Measurements from ENCODE around the gene CSNK2A1. TPM values are rescaled to one million over a fixed set of nuclear protein-coding genes. Genes with fewer than 3 reads are reported as not detected.
"Not testable (repeated sequence)": the region's sequence is repeated elsewhere in the genome, so short reads cannot be mapped to it uniquely, and the experiment has no call there.

The CSNK2A1 gene
- polyA plus RNA-seq, 1 donor from 2014 or later = 56.8 TPM

DNA sequence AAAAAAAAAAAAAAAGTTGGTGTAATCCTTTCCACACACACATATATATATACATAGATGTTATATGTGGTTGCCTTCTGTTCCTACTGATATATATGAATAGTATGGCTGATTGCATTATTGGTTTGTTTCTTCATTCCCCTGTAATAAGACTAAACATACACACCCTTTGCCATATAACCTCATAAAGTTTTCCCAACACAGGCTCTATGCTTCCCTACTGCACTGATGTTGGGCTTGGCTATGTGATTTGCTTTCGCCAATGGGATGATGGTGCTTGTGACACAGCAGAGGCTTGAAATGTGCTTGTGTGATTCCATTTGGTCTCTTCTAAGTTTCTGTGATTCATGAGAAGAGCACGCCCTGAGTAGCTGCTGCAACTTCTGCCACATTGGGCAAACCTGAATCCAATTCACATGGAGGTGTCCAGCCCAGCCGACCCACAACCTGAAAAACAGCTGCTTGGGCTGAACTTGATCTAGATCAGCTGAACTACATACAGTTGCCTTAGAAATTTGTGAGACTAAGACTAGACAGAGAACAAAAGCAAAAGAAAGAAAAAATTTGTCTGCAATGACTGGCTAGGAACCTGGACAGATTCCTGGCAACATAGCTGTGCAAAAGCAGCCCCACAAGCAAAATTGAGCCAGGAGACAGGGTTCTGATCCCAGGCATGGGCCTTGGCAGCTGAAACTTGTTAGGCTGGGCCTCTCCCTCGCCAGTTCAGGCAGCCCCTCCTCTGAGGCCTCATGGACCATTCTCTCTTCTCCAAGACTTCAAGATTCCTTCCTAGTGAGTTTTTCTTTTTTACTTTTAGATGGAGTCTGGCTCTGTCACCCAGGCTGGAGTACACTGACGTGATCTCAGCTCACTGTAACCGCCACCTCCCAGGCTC is 67.9 kb downstream of the CSNK2A1 start:
- peak overlapping the region in 1 of 3 donors; percentile 20 for H3K27ac Mint-ChIP-seq
- H3K4me3 Mint-ChIP-seq = no peak overlapping the region
- H3K9me3 Mint-ChIP-seq = peaks cover 0 to under 1% (median 0%) of the 10 kb centered on the region in 3 donors
- no peaks in the 10 kb centered on the region for H3K27me3 Mint-ChIP-seq
- peaks cover 0 to 11% (median 11%) of the 10 kb centered on the region in 3 donors for H3K4me1 Mint-ChIP-seq
- H3K36me3 Mint-ChIP-seq = no peaks in the 10 kb centered on the region

DNA sequence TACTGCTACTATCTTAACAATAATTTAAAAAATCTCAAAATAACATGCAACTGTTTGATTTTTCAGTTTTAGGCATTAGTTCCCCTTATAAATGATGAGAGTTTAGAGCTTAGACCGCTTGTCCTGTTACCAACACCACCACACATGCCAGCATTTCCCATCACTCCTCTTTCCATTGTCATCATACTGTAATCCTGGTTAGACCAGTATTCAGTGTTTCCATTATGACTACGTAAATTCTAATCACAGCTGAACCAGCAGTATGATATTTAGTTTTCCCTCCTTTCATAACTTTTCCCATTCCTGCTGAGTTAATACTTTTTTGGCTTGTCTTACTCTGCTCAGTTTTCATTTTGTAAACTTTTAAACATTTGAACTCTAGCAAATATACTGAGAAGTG is 69.0 kb downstream of the CSNK2A1 start:
- Mint-ChIP-seq H3K36me3 (no peaks in the 10 kb centered on the region), H3K27ac (no peak overlapping the region)

GRCh38 chr20:472889-473292 is 70.7 kb downstream of the CSNK2A1 start:
- Mint-ChIP-seq H3K27me3 (peaks cover 2% of the 10 kb centered on the region), H3K4me1 (peaks cover 0 to 7% (median 6%) of the 10 kb centered on the region in 3 donors), H3K36me3 (no peaks in the 10 kb centered on the region), H3K27ac (no peak overlapping the region), H3K9me3 (peaks cover 3 to 8% (median 4%) of the 10 kb centered on the region in 3 donors), H3K4me3 (no peak overlapping the region)

More for the DNA sequence above, 69.0 kb downstream of the CSNK2A1 start:
- Mint-ChIP-seq H3K9me3 (peaks cover 0 to 8% (median 3%) of the 10 kb centered on the region in 3 donors), H3K4me3 (no peak overlapping the region), H3K4me1 (peaks cover 0 to 11% (median 11%) of the 10 kb centered on the region in 3 donors), H3K27me3 (no peaks in the 10 kb centered on the region)

DNA sequence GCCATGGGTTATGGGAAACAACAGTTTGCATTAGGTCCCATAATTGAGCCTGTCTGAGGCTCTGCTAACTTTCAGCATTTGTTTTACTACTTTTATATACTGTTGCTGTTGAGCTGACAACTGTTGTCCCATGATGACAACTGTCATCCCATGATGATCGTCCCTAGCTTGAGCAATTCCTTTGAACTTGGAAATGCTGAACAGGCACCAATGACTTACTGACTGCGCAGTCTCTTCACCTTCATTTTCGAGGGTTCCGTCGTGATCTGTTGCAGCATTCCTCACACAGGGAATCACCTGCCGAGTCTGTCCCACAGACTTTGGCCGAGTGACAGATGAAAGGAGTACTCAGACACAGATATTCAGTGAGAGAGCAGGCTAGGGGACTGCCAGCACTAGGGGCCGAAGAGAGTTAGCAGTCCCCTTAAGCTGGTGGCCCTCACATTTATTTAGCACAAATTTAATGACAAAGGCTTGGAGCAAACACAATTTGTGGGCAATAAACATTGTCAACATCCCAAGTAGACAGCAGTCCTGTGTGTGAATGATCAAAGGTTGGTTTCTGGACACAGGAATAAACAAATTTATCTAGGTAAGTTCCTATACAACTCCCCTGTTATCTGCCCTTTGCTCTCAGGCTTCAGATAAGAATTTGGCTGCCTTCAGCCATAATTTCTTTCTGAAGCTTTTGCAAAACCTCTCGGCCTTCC is 71.3 kb downstream of the CSNK2A1 start:
- Mint-ChIP-seq H3K4me3 (no peak overlapping the region), H3K36me3 (no peaks in the 10 kb centered on the region), H3K27me3 (peaks cover 2% of the 10 kb centered on the region), H3K9me3 (peaks cover 3 to 8% (median 5%) of the 10 kb centered on the region in 3 donors), H3K27ac (no peak overlapping the region), H3K4me1 (peaks cover 0 to 7% (median 6%) of the 10 kb centered on the region in 3 donors)

GRCh38 chr20:469746-470490 is 73.7 kb downstream of the CSNK2A1 start:
- peaks cover 3 to 8% (median 6%) of the 10 kb centered on the region in 3 donors for H3K9me3 Mint-ChIP-seq
- no peak overlapping the region for H3K27ac Mint-ChIP-seq
- H3K27me3 Mint-ChIP-seq = peaks cover 4% of the 10 kb centered on the region
- no peaks in the 10 kb centered on the region for H3K36me3 Mint-ChIP-seq
- peaks cover 5 to 7% (median 6%) of the 10 kb centered on the region in 3 donors for H3K4me1 Mint-ChIP-seq
- H3K4me3 Mint-ChIP-seq = peak overlapping the region in 1 of 4 donors; percentile 52

DNA sequence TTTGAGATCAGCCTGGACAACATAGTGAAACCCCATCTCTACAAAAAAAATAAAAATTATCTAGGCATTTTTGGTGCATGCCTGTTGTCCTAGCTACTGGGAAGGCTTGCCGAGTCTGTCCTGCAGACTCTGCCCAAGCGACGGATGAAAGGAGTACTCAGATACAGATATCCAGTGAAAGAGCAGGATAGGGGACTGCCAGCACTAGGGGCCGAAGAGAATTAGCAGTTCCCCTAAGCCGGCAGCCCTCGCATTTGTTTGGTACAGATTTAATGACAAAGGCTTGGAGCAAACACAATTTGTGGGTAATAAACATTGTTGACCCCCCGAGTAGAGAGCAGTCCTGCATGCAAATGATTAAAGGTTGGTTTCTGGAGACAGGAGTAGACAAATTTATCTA is 75.8 kb downstream of the CSNK2A1 start:
- Mint-ChIP-seq H3K27me3 (peaks cover 4% of the 10 kb centered on the region), H3K9me3 (peaks cover 3 to 8% (median 6%) of the 10 kb centered on the region in 3 donors), H3K36me3 (no peaks in the 10 kb centered on the region), H3K4me1 (peaks cover 6 to 11% (median 7%) of the 10 kb centered on the region in 3 donors), H3K4me3 (no peak overlapping the region), H3K27ac (no peak overlapping the region)

DNA sequence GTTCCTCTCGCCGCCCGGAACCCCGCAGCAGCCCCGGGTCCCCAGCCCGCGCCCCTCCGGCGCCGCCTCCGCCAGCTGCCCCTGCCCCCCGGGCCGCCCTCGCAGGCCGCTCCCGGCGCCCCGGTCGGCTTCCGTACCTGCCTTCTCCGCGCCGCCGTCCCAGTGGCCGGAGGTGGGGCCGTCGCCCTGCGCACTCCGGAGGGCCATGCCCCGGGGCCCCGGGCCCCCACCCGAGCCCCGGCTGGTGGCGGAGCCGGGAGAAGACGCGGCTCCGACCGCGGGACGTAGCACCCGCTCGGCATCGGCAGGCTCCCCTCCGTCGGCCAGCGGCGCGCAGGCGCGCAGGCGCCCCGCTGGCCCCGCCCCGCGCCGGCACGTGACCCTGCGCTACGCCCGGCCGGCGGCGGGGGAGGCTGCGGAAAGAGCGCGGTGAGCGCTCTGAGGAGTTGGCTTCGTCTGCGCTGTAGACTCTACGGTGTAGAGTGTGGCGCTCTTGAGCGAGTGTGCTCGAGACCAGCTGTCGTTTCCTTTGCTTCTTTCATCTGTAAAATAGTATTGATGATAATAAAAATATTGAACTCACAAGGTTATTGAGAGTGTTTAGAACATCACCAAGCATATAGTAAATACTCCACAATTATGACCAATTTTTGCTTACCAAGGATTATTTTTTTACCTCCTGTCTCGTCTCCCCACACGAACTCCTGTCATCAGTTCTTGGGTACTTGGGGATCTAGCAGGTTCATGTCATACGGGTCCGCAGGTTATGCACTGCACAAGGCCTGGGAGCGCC is 81.2 kb downstream of the CSNK2A1 start, which contains the start of gene TBC1D20:
Gene TBC1D20, minus strand, starts transcription at position 335 of the 793 bp plus-strand sequence. Its CDS starts 128 bp downstream, at position 207.
- Mint-ChIP-seq H3K4me1 (peaks cover 23 to 37% (median 27%) of the 10 kb centered on the region in 3 donors), H3K27ac (peak within 1 kb of the TSS; percentile 91 to 96 (median 93)), H3K36me3 (no peaks in the 10 kb centered on the region), H3K27me3 (peaks cover 2% of the 10 kb centered on the region), H3K4me3 (peak within 1 kb of the TSS; percentile 94 to 98 (median 96)), H3K9me3 (peaks cover 0 to 2% (median 0%) of the 10 kb centered on the region in 3 donors)

DNA sequence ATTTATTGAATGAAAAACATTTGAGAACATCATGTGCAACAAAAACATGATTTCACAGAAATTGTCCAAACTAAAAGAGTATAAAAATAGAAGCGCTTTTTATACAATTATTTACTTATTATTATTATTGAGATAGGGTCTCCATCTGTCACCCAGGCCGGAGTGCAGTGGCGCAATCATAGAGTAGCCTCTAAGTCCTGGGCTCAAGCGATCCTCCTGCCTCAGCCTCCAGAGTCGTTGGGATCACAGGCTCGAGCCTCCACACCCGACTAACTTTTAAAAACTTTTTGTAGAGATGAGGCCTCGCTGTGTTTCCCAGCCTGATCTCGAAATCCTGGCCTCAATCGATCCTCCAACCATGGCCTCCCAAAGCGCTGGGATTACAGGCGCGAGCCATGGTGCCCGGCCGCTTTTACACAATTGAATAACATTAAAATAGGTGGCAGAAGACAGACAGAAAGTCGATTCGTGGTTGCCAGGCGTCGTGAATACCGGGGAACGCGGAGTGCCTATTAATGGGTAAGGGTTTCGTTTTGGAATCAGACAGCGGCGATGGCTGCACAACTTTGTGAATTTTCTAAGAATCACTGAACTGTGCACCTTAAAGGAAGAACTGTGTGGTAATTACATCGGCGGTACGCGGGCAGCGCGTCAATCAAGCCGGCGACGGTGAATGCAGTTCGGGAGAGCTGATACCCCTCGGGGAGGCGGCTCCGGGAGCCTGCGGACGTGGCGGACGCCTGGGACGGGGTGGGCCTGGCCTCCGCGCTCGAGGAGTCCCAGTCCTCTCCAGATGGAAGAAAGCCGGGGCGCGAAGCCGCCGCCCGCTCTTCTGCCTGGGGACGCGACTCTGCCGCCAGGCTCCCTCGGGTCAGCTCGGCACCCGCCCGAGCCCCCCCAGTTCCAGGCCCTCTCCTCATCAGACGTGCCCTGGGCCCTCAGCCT is 82.1 kb downstream of the CSNK2A1 start:
- H3K9me3 Mint-ChIP-seq = no peaks in the 10 kb centered on the region
- H3K4me3 Mint-ChIP-seq = peak overlapping the region; percentile 94 to 98 (median 96)
- no peaks in the 10 kb centered on the region for H3K27me3 Mint-ChIP-seq
- H3K36me3 Mint-ChIP-seq = no peaks in the 10 kb centered on the region
- H3K27ac Mint-ChIP-seq = peak overlapping the region; percentile 86 to 95 (median 93)
- peaks cover 24 to 38% (median 27%) of the 10 kb centered on the region in 3 donors for H3K4me1 Mint-ChIP-seq

- Mint-ChIP-seq H3K36me3 (peaks cover 2% of the 10 kb centered on the region), H3K27ac (peak overlapping the region in 1 of 3 donors; percentile 78), H3K4me3 (peak overlapping the region in 2 of 4 donors; percentile 76 to 96), H3K9me3 (no peaks in the 10 kb centered on the region), H3K4me1 (peaks cover 27 to 39% (median 30%) of the 10 kb centered on the region in 3 donors), H3K27me3 (no peaks in the 10 kb centered on the region)
These were observed 82.9 kb downstream of the CSNK2A1 start for GRCh38 chr20:460707-461106.

- Mint-ChIP-seq H3K9me3 (no peaks in the 10 kb centered on the region), H3K4me1 (peaks cover 27 to 39% (median 30%) of the 10 kb centered on the region in 3 donors), H3K36me3 (peaks cover 2% of the 10 kb centered on the region), H3K27ac (peak overlapping the region in 1 of 3 donors; percentile 78), H3K4me3 (peak overlapping the region; percentile 16 to 96 (median 56)), H3K27me3 (no peaks in the 10 kb centered on the region)
These were observed 83.4 kb downstream of the CSNK2A1 start for GRCh38 chr20:460180-460579.

DNA sequence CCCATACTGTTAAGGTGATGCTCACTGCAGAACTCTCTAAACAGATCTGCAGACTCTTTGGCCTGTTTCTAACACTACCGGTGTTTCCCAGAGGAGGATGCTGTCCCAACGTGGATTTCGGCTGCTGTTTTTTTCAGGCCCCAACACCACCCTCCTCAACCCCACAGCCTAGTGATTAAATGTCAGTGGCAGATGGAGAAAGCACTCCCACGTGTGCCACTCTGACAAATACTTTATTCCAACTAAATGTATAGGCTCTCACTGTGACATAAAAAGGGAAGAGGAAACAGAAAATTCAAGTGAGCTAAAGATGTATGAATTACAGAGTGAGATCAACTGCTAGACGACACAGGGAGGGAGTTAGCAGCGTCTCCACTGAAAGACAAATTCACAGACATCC is 84.8 kb downstream of the CSNK2A1 start:
- H3K27me3 Mint-ChIP-seq = no peaks in the 10 kb centered on the region
- peak overlapping the region in 1 of 4 donors; percentile 17 for H3K4me3 Mint-ChIP-seq
- peaks cover 27 to 39% (median 31%) of the 10 kb centered on the region in 3 donors for H3K4me1 Mint-ChIP-seq
- no peak overlapping the region for H3K27ac Mint-ChIP-seq
- peaks cover 2% of the 10 kb centered on the region for H3K36me3 Mint-ChIP-seq
- no peaks in the 10 kb centered on the region for H3K9me3 Mint-ChIP-seq

DNA sequence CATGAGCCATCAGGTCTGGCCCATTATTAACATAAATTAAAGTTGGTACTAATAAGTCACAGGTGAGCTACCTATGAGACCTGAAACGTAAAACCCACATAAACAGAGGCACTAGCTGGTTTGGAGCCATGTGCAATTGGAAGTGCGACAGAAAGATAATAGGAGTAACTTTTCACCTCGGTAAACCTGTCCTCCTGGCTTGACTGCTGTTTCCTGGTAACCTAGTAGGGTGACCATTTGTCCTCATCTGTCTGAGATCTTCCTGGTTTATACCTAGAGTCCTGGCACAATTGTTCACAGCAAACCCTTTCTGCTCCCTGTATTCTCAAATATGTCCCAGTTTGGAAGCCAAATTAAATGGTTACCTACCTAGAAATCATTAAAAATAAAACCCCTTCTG is 88.6 kb downstream of the CSNK2A1 start:
- no peaks in the 10 kb centered on the region for H3K9me3 Mint-ChIP-seq
- no peak overlapping the region for H3K27ac Mint-ChIP-seq
- no peak overlapping the region for H3K4me3 Mint-ChIP-seq
- H3K36me3 Mint-ChIP-seq = peaks cover 3% of the 10 kb centered on the region
- H3K4me1 Mint-ChIP-seq = peaks cover 12 to 14% (median 13%) of the 10 kb centered on the region in 3 donors
- no peaks in the 10 kb centered on the region for H3K27me3 Mint-ChIP-seq

DNA sequence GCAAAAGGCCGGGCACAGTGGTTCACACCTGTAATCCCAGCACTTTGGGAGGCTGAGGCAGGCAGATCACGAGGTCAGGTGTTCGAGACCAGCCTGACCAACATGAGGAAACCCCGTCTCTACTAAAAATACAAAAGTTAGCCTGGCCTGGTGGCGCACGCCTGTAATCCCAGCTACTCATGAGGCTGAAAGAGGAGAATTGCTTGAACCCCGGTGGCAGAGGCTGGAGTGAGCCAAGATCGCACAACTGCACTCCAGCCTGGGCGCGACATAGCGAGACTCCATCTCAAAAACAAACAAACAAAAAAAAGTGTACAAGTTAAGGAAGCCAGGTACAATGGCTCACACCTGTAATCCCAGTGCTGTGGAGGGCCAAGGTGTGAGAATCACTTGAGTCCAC is 91.6 kb downstream of the CSNK2A1 start:
- H3K36me3 Mint-ChIP-seq, H3K4me1 Mint-ChIP-seq, H3K4me3 Mint-ChIP-seq, H3K27ac Mint-ChIP-seq, H3K9me3 Mint-ChIP-seq, H3K27me3 Mint-ChIP-seq: not testable (repeated sequence)
